WTC11 (cell line): ENCODE measurements around the gene AVEN. TPM values are rescaled to one million over a fixed set of nuclear protein-coding genes. Genes with fewer than 3 reads are reported as not detected.

Source experiments
- ATAC-seq: fragments of 200-7000 bp; cut with Tn5 transposase; 2 replicates; pipeline ENCODE4 v1.10.0; 2021; ENCODE audit warnings: mild to moderate bottlenecking, moderate library complexity
- CTCF ChIA-PET: fragments of 300-600 bp; sonication (Branson Sonifier 250); formaldehyde crosslinking; loops from one replicate; lab custom pipeline; 2021; ENCODE audit warnings: antibody characterized with exemption; lab: Charles Lee
- POLR2A ChIA-PET: fragments of 350-600 bp; sonication (Branson Sonifier 250); formaldehyde crosslinking; loops from one replicate; lab custom pipeline; 2021; ENCODE audit warnings: antibody characterized with exemption; lab: Charles Lee
- DNase-seq: peaks from one replicate; pipeline ENCODE4 v3.0.0; 2021; ENCODE audit warnings: low spot score
- H3K27ac Mint-ChIP-seq: 2 replicates; pipeline ENCODE4 v1.8.0; 2021; ENCODE audit warnings: mixed read lengths
- H3K27me3 Mint-ChIP-seq: 2 replicates; pipeline ENCODE4 v1.8.0; 2021; ENCODE audit warnings: low read depth, mild to moderate bottlenecking, moderate library complexity, mixed read lengths
- H3K36me3 Mint-ChIP-seq: 2 replicates; pipeline ENCODE4 v1.8.0; 2021; ENCODE audit warnings: mixed read lengths
- H3K4me1 Mint-ChIP-seq: 2 replicates; pipeline ENCODE4 v1.8.0; 2022; ENCODE audit warnings: mixed read lengths
- H3K4me3 Mint-ChIP-seq: 2 replicates; pipeline ENCODE4 v1.8.0; 2021; ENCODE audit warnings: mild to moderate bottlenecking, moderate library complexity, mixed read lengths
- H3K9me3 Mint-ChIP-seq: 2 replicates; pipeline ENCODE4 v1.8.0; 2021; ENCODE audit warnings: mixed read lengths
- ATF2 ChIP-seq: sonication (generic); formaldehyde crosslinking; IDR thresholded peaks from 2 replicates; pipeline ENCODE4 v1.8.1; 2022; ENCODE audit warnings: low read depth, missing genetic modification reagents, borderline replicate concordance
- ATF6 ChIP-seq: sonication (generic); formaldehyde crosslinking; IDR thresholded peaks from 2 replicates; pipeline ENCODE4 v1.8.1; 2023; ENCODE audit warnings: mild to moderate bottlenecking, missing genetic modification reagents
- CDX4 ChIP-seq: fragments of 250-450 bp; sonication (Bioruptor Pico); IDR thresholded peaks from 2 replicates; pipeline ENCODE4 v1.9.0; 2021; ENCODE audit warnings: moderate library complexity, mild to moderate bottlenecking, inconsistent platforms, borderline replicate concordance
- E2F1 ChIP-seq: sonication (generic); formaldehyde crosslinking; IDR thresholded peaks from 2 replicates; pipeline ENCODE4 v1.8.0; 2022; ENCODE audit warnings: mild to moderate bottlenecking, missing genetic modification reagents
- E2F5 ChIP-seq: sonication (generic); formaldehyde crosslinking; IDR thresholded peaks from 2 replicates; pipeline ENCODE4 v1.8.1; 2022; ENCODE audit warnings: mild to moderate bottlenecking, moderate library complexity, missing genetic modification reagents
- IRF1 ChIP-seq: sonication (generic); formaldehyde crosslinking; IDR thresholded peaks from 2 replicates; pipeline ENCODE4 v1.8.0; 2023; ENCODE audit warnings: missing genetic modification reagents
- JAZF1 ChIP-seq: fragments of 250-450 bp; sonication (Bioruptor Pico); IDR thresholded peaks from 2 replicates; pipeline ENCODE4 v1.9.0; 2021; ENCODE audit warnings: moderate library complexity, mild to moderate bottlenecking, inconsistent platforms
- STAT6 ChIP-seq: sonication (generic); formaldehyde crosslinking; conservative IDR thresholded peaks from 2 replicates; pipeline ENCODE4 v1.8.1; 2023; ENCODE audit warnings: mild to moderate bottlenecking, low read depth, missing genetic modification reagents, moderate library complexity
- TCF7 ChIP-seq: sonication (generic); formaldehyde crosslinking; IDR thresholded peaks from 2 replicates; pipeline ENCODE4 v1.8.0; 2022; ENCODE audit warnings: mild to moderate bottlenecking, low read depth, missing genetic modification reagents, moderate library complexity
- TEAD4 ChIP-seq: sonication (generic); formaldehyde crosslinking; IDR thresholded peaks from 2 replicates; pipeline ENCODE4 v1.8.0; 2022; ENCODE audit warnings: mild to moderate bottlenecking, missing genetic modification reagents
- TP53 ChIP-seq: sonication (generic); formaldehyde crosslinking; IDR thresholded peaks from 2 replicates; pipeline ENCODE4 v1.8.1; 2023; ENCODE audit warnings: mild to moderate bottlenecking, missing genetic modification reagents
- ZBTB21 ChIP-seq: sonication (generic); formaldehyde crosslinking; IDR thresholded peaks from 2 replicates; pipeline ENCODE4 v1.8.1; 2023; ENCODE audit warnings: mild to moderate bottlenecking, missing genetic modification reagents, borderline replicate concordance
- ZNF396 ChIP-seq: fragments of 250-450 bp; sonication (Bioruptor Pico); IDR thresholded peaks from 2 replicates; pipeline ENCODE4 v1.8.0; 2021; ENCODE audit warnings: mild to moderate bottlenecking, moderate library complexity, borderline replicate concordance
- ZNF425 ChIP-seq: fragments of 250-450 bp; sonication (Bioruptor Pico); conservative IDR thresholded peaks from 2 replicates; pipeline ENCODE4 v1.9.0; 2021; ENCODE audit warnings: mild to moderate bottlenecking
- total RNA-seq: library from RNA; stranded (reverse); gene quantifications from 3 replicates; pipeline ENCODE4 v1.2.3, GENCODE V29; 2021

Gene AVEN
- total RNA-seq, 1 experiment from 2014 or later = 12.4 TPM

GRCh38 chr15:34047893-34048775 lies 9.1 kb upstream of the AVEN start (continued):
- TF ChIP-seq E2F5 (CRISPR knock-in tag) = no peak
- TF ChIP-seq ZNF396 (CRISPR knock-in tag) = no peak
- no peak for TF ChIP-seq CDX4 (CRISPR knock-in tag)
- no peak for TF ChIP-seq ATF2 (CRISPR knock-in tag)
- no peak for TF ChIP-seq ATF6 (CRISPR knock-in tag)
- TF ChIP-seq JAZF1 (CRISPR knock-in tag) = no peak

GRCh38 chr15:34046471-34047145 lies 7.6 kb upstream of the AVEN start:
- H3K27me3 Mint-ChIP-seq = peaks cover 26% of the 10 kb centered on the region
- CTCF ChIA-PET = interaction anchor here (0.9 kb wide), 1 partner anchor 113 kb away, joined by 5 read pairs; no protein-coding TSS in a partner anchor
- H3K4me1 Mint-ChIP-seq = no peaks in the 10 kb centered on the region
- no peak overlapping the region for H3K27ac Mint-ChIP-seq
- no peak for DNase-seq
- H3K4me3 Mint-ChIP-seq = no peak overlapping the region
- POLR2A ChIA-PET = no interaction called here
- peaks cover 19% of the 10 kb centered on the region for H3K36me3 Mint-ChIP-seq
- TF ChIP-seq TCF7 (CRISPR knock-in tag) = no peak
- ATAC-seq = no peak
- peaks cover 27% of the 10 kb centered on the region for H3K9me3 Mint-ChIP-seq

GRCh38 chr15:34043813-34044212 lies 4.8 kb upstream of the AVEN start:
- ChIA-PET POLR2A (no interaction called here), CTCF (no interaction called here)
- peaks cover 34% of the 10 kb centered on the region for H3K27me3 Mint-ChIP-seq
- H3K36me3 Mint-ChIP-seq = no peaks in the 10 kb centered on the region
- no peak overlapping the region for H3K4me3 Mint-ChIP-seq
- H3K27ac Mint-ChIP-seq = no peak overlapping the region
- no peak for ATAC-seq
- H3K4me1 Mint-ChIP-seq = peaks cover 11% of the 10 kb centered on the region
- H3K9me3 Mint-ChIP-seq = peaks cover 3% of the 10 kb centered on the region; the same call in 1 of the 2 replicates
- DNase-seq = no peak
- TF ChIP-seq ZNF425 (CRISPR knock-in tag) (no peak), E2F1 (CRISPR knock-in tag) (no peak), STAT6 (CRISPR knock-in tag) (no peak), ZBTB21 (CRISPR knock-in tag) (no peak), TEAD4 (CRISPR knock-in tag) (no peak), TP53 (CRISPR knock-in tag) (no peak), IRF1 (CRISPR knock-in tag) (no peak)
